Nephron (organoid): ENCODE data around the gene GPBP1.
"Not testable (repeated sequence)": the region's sequence is repeated elsewhere in the genome, so short reads cannot be mapped to it uniquely, and the experiment has no call there.

Experiments
- H3K27ac Mint-ChIP-seq, 3 experiments: 2 replicates each; pipeline ENCODE4 v1.8.0; 2020; ENCODE audit warnings: mixed read lengths in 3 of 3, mild to moderate bottlenecking in 2 of 3, moderate library complexity in 1 of 3
- H3K27me3 Mint-ChIP-seq: 2 replicates; pipeline ENCODE4 v1.8.0; 2021; ENCODE audit warnings: low read depth, mild to moderate bottlenecking, moderate library complexity, mixed read lengths
- H3K36me3 Mint-ChIP-seq: 2 replicates; pipeline ENCODE4 v1.8.0; 2020; ENCODE audit warnings: low read depth, mixed read lengths
- H3K4me1 Mint-ChIP-seq: 2 replicates; pipeline ENCODE4 v1.8.0; 2020; ENCODE audit warnings: mixed read lengths
- H3K4me3 Mint-ChIP-seq, 3 experiments: 2 replicates each; pipeline ENCODE4 v1.8.0; 2020; ENCODE audit warnings: mild to moderate bottlenecking in 3 of 3, mixed read lengths in 3 of 3, moderate library complexity in 2 of 3
- H3K9me3 Mint-ChIP-seq: 2 replicates; pipeline ENCODE4 v1.8.0; 2020; ENCODE audit warnings: mixed read lengths
- TF ChIP-seq, protein P1 (sequence below), 3 experiments: fragments of 200-600 bp; sonication (generic); IDR thresholded peaks; one replicate each; pipeline ENCODE4 v1.5.0; 2021; ENCODE audit warnings: antibody characterized with exemption in 3 of 3; ENCODE audit not compliant: unreplicated experiment in 3 of 3

The GPBP1 gene

GRCh38 chr5:57174890-57175510, 1.1 kb downstream of the GPBP1 start:
- TF ChIP-seq, protein P1, sequence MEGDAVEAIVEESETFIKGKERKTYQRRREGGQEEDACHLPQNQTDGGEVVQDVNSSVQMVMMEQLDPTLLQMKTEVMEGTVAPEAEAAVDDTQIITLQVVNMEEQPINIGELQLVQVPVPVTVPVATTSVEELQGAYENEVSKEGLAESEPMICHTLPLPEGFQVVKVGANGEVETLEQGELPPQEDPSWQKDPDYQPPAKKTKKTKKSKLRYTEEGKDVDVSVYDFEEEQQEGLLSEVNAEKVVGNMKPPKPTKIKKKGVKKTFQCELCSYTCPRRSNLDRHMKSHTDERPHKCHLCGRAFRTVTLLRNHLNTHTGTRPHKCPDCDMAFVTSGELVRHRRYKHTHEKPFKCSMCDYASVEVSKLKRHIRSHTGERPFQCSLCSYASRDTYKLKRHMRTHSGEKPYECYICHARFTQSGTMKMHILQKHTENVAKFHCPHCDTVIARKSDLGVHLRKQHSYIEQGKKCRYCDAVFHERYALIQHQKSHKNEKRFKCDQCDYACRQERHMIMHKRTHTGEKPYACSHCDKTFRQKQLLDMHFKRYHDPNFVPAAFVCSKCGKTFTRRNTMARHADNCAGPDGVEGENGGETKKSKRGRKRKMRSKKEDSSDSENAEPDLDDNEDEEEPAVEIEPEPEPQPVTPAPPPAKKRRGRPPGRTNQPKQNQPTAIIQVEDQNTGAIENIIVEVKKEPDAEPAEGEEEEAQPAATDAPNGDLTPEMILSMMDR (IDR thresholded peaks at IDR 0.05; ENCODE audit: unreplicated experiment in 3 of 3) = no peak
- Mint-ChIP-seq H3K27me3 (no peaks in the 10 kb centered on the region), H3K4me3 (peak overlapping the region; percentile 94 to 95 (median 94)), H3K27ac (peak overlapping the region; percentile 93 to 100 (median 96)), H3K36me3 (peaks cover 36% of the 10 kb centered on the region), H3K4me1 (peaks cover 53% of the 10 kb centered on the region), H3K9me3 (no peaks in the 10 kb centered on the region)

- H3K27ac Mint-ChIP-seq = peak overlapping the region; percentile 93 to 100 (median 96)
- no peaks in the 10 kb centered on the region for H3K27me3 Mint-ChIP-seq
- peak overlapping the region; percentile 94 to 95 (median 94) for H3K4me3 Mint-ChIP-seq
These were observed 1.9 kb downstream of the GPBP1 start for GRCh38 chr5:57175551-57176309.

GRCh38 chr5:57176350-57176857, 2.5 kb downstream of the GPBP1 start:
- TF ChIP-seq, protein P1 (IDR thresholded peaks at IDR 0.05; ENCODE audit: unreplicated experiment in 3 of 3) = no peak
- peaks cover 54% of the 10 kb centered on the region for H3K4me1 Mint-ChIP-seq
- H3K27me3 Mint-ChIP-seq = no peaks in the 10 kb centered on the region
- H3K27ac Mint-ChIP-seq = peak overlapping the region; percentile 93 to 100 (median 96)
- peak overlapping the region; percentile 94 to 95 (median 94) for H3K4me3 Mint-ChIP-seq
- peaks cover 47% of the 10 kb centered on the region for H3K36me3 Mint-ChIP-seq
- no peaks in the 10 kb centered on the region for H3K9me3 Mint-ChIP-seq

More at GRCh38 chr5:57175551-57176309, 1.9 kb downstream of the GPBP1 start:
- TF ChIP-seq, protein P1 (IDR thresholded peaks at IDR 0.05; ENCODE audit: unreplicated experiment in 3 of 3) = no peak
- H3K4me1 Mint-ChIP-seq = peaks cover 54% of the 10 kb centered on the region
- H3K9me3 Mint-ChIP-seq = no peaks in the 10 kb centered on the region
- peaks cover 41% of the 10 kb centered on the region for H3K36me3 Mint-ChIP-seq

GRCh38 chr5:57177479-57178156, 3.8 kb downstream of the GPBP1 start:
- H3K4me3 Mint-ChIP-seq = peak overlapping the region; percentile 79 to 82 (median 80)
- H3K9me3 Mint-ChIP-seq = no peaks in the 10 kb centered on the region
- H3K36me3 Mint-ChIP-seq = peaks cover 49% of the 10 kb centered on the region
- H3K27me3 Mint-ChIP-seq = no peaks in the 10 kb centered on the region
- H3K4me1 Mint-ChIP-seq = peaks cover 47% of the 10 kb centered on the region
- H3K27ac Mint-ChIP-seq = peak overlapping the region in 2 of 3 experiments; percentile 37 to 82
- TF ChIP-seq, protein P1 (IDR thresholded peaks at IDR 0.05; ENCODE audit: unreplicated experiment in 3 of 3) = no peak

- peaks cover 52% of the 10 kb centered on the region for H3K36me3 Mint-ChIP-seq
- H3K4me1 Mint-ChIP-seq = peaks cover 43% of the 10 kb centered on the region
- H3K27ac Mint-ChIP-seq = peak overlapping the region in 1 of 3 experiments; percentile 5
- not testable (repeated sequence) for H3K27me3 Mint-ChIP-seq, H3K9me3 Mint-ChIP-seq
- peak overlapping the region; percentile 72 to 79 (median 79) for H3K4me3 Mint-ChIP-seq
These were observed 4.4 kb downstream of the GPBP1 start for GRCh38 chr5:57178238-57178637.
